K562 (cell line): Measurements from ENCODE around the gene SLC43A2. TPM values are rescaled to one million over a fixed set of nuclear protein-coding genes. Genes with fewer than 3 reads are reported as not detected.
A peak's percentile ranks its signal among the peaks of the same experiment; 100 is the strongest.

Experiments
- FOXJ2 ChIP-seq: fragments of 200-800 bp; sonication (Bioruptor generic); IDR thresholded peaks from 2 replicates; pipeline ENCODE4 v1.6.1; 2016; ENCODE audit warnings: missing genetic modification characterization, missing compliant biosample characterization
- HDAC2 ChIP-seq: fragments of 450-650 bp; IDR thresholded peaks from 2 replicates; pipeline ENCODE4 v1.6.1; 2016; ENCODE audit warnings: mild to moderate bottlenecking
- ILK ChIP-seq: fragments of 450-650 bp; IDR thresholded peaks from 2 replicates; pipeline ENCODE4 v1.6.1; 2016; ENCODE audit warnings: missing genetic modification characterization, low read depth, mild to moderate bottlenecking, missing compliant biosample characterization, moderate library complexity, borderline replicate concordance
- POLR2H ChIP-seq: IDR thresholded peaks from 2 replicates; pipeline ENCODE4 v1.6.1; 2016; ENCODE audit warnings: missing genetic modification characterization, low read depth, mild to moderate bottlenecking, control low read depth, missing compliant biosample characterization, moderate library complexity
- RUNX1 ChIP-seq: sonication (generic); IDR thresholded peaks from 2 replicates; pipeline ENCODE4 v1.6.1; 2016; ENCODE audit warnings: antibody characterized with exemption, low read depth
- ZNF133 ChIP-seq: fragments of 250-450 bp; sonication (Bioruptor Pico); IDR thresholded peaks from 2 replicates; pipeline ENCODE4 v1.4.0; 2020; ENCODE audit warnings: mild to moderate bottlenecking
- ZNF76 ChIP-seq: fragments of 250-450 bp; sonication (Bioruptor Pico); IDR thresholded peaks from 2 replicates; pipeline ENCODE4 v1.4.0; 2020; ENCODE audit warnings: mild to moderate bottlenecking, moderate library complexity, borderline replicate concordance
- polyA plus RNA-seq, 8 experiments: library from polyadenylated mRNA; depleted of rRNA in 4 of 8; stranded (reverse) in 5 of 8; unstranded in 3 of 8; fragments of >200 nt; fragmentation: Nextera tagmentation in 2 of 8; fragmentation: Illumina TruSeq in 1 of 8; extraction: Ambion mirVana in 2 of 8; extraction: Trizol in 1 of 8; gene quantifications; 2 replicates each; pipeline versions ENCODE4 v1.2.1 to v1.2.3, GENCODE V29; 2011 to 2014; ENCODE audit warnings: inconsistent platforms in 1 of 8, missing spikeins in 1 of 8
- total RNA-seq, 7 experiments: library from RNA; depleted of rRNA in 6 of 7; stranded (reverse); fragments of >200 nt in 6 of 7; fragmentation: Illumina TruSeq in 2 of 7; extraction: Trizol in 2 of 7; gene quantifications; 2 replicates each; pipeline versions ENCODE4 v1.2.1 to v1.2.3, GENCODE V29; 2011 to 2021; ENCODE audit warnings: low replicate concordance in 1 of 7
- TF ChIP-seq, protein P1 (sequence below): sonication (generic); formaldehyde crosslinking; IDR thresholded peaks from 2 replicates; pipeline ENCODE4 v1.8.0; 2023; ENCODE audit warnings: mild to moderate bottlenecking, missing genetic modification reagents
- TF ChIP-seq, protein P2 (sequence below), 2 experiments: fragments of 450-650 bp; conservative IDR thresholded peaks; 2 replicates each; pipeline ENCODE4 v1.6.1; 2017; ENCODE audit warnings: mild to moderate bottlenecking in 2 of 2, moderate library complexity in 2 of 2
- TF ChIP-seq, protein P3 (sequence below), 3 experiments: fragments of 200-800 bp in 1 of 3; fragments of 250-450 bp in 1 of 3; fragments of 450-650 bp in 1 of 3; sonication (Bioruptor Pico) in 1 of 3; sonication (Bioruptor generic) in 1 of 3; formaldehyde crosslinking in 1 of 3; IDR thresholded peaks; 2 replicates each; pipeline versions ENCODE4 v1.6.1 to v1.8.0; 2016 to 2022; ENCODE audit warnings: mild to moderate bottlenecking in 2 of 3, missing genetic modification characterization in 2 of 3, missing compliant biosample characterization in 1 of 3, moderate library complexity in 1 of 3

The SLC43A2 gene
- total and polyA plus RNA-seq, 9 of the 15 experiments (the other 6 are each of a cell fraction or from before 2014, with no cell fraction given): 0.03 to 10.2 (median 3.6) TPM

DNA sequence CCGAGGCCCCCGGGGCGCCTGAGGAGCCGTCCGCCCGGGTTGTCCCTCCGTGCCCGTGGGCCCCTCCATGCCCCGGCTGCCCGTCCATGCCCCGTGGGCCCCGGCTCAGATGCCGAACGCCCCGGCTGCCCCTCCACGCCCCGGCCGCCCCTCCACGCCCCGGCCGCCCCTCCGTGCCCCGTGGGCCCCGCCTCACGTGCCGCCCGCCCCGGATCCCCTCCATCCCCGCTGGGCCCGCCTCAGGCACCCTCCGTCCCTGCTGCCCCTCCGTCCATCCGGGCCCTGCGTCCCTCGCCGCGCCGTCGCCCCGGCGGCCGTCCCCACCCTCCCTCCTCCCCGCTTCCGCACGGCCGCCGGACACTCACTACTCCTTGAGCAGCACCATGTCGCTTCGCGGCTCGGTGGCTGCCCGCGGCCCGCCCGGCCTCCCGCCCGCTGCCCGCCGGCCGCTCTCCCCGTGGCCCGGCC is 66.4 kb downstream of the SLC43A2 start (continued):
- TF ChIP-seq FOXJ2 (tag) (no peak), ILK (tag) (no peak), POLR2H (tag) (no peak), HDAC2 (no peak), ZNF76 (CRISPR knock-in tag) (no peak), ZNF133 (CRISPR knock-in tag) (no peak), RUNX1 (no peak)
- TF ChIP-seq, protein P1, sequence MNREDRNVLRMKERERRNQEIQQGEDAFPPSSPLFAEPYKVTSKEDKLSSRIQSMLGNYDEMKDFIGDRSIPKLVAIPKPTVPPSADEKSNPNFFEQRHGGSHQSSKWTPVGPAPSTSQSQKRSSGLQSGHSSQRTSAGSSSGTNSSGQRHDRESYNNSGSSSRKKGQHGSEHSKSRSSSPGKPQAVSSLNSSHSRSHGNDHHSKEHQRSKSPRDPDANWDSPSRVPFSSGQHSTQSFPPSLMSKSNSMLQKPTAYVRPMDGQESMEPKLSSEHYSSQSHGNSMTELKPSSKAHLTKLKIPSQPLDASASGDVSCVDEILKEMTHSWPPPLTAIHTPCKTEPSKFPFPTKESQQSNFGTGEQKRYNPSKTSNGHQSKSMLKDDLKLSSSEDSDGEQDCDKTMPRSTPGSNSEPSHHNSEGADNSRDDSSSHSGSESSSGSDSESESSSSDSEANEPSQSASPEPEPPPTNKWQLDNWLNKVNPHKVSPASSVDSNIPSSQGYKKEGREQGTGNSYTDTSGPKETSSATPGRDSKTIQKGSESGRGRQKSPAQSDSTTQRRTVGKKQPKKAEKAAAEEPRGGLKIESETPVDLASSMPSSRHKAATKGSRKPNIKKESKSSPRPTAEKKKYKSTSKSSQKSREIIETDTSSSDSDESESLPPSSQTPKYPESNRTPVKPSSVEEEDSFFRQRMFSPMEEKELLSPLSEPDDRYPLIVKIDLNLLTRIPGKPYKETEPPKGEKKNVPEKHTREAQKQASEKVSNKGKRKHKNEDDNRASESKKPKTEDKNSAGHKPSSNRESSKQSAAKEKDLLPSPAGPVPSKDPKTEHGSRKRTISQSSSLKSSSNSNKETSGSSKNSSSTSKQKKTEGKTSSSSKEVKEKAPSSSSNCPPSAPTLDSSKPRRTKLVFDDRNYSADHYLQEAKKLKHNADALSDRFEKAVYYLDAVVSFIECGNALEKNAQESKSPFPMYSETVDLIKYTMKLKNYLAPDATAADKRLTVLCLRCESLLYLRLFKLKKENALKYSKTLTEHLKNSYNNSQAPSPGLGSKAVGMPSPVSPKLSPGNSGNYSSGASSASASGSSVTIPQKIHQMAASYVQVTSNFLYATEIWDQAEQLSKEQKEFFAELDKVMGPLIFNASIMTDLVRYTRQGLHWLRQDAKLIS (CRISPR knock-in tag): 0 out of 2 replicates have a peak, but pooled peaks have one; percentile 6
- TF ChIP-seq, protein P2, sequence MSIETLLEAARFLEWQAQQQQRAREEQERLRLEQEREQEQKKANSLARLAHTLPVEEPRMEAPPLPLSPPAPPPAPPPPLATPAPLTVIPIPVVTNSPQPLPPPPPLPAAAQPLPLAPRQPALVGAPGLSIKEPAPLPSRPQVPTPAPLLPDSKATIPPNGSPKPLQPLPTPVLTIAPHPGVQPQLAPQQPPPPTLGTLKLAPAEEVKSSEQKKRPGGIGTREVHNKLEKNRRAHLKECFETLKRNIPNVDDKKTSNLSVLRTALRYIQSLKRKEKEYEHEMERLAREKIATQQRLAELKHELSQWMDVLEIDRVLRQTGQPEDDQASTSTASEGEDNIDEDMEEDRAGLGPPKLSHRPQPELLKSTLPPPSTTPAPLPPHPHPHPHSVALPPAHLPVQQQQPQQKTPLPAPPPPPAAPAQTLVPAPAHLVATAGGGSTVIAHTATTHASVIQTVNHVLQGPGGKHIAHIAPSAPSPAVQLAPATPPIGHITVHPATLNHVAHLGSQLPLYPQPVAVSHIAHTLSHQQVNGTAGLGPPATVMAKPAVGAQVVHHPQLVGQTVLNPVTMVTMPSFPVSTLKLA (conservative IDR thresholded peaks at IDR 0.05): no peak
- TF ChIP-seq, protein P3, sequence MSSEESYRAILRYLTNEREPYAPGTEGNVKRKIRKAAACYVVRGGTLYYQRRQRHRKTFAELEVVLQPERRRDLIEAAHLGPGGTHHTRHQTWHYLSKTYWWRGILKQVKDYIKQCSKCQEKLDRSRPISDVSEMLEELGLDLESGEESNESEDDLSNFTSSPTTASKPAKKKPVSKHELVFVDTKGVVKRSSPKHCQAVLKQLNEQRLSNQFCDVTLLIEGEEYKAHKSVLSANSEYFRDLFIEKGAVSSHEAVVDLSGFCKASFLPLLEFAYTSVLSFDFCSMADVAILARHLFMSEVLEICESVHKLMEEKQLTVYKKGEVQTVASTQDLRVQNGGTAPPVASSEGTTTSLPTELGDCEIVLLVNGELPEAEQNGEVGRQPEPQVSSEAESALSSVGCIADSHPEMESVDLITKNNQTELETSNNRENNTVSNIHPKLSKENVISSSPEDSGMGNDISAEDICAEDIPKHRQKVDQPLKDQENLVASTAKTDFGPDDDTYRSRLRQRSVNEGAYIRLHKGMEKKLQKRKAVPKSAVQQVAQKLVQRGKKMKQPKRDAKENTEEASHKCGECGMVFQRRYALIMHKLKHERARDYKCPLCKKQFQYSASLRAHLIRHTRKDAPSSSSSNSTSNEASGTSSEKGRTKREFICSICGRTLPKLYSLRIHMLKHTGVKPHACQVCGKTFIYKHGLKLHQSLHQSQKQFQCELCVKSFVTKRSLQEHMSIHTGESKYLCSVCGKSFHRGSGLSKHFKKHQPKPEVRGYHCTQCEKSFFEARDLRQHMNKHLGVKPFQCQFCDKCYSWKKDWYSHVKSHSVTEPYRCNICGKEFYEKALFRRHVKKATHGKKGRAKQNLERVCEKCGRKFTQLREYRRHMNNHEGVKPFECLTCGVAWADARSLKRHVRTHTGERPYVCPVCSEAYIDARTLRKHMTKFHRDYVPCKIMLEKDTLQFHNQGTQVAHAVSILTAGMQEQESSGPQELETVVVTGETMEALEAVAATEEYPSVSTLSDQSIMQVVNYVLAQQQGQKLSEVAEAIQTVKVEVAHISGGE (CRISPR knock-in tag; IDR thresholded peaks at IDR 0.05): 0 out of 6 replicates have a peak, but pooled peaks of 1 of the 3 experiments have one; percentile 60
